ENCODE results near the gene ZNF883.

The ZNF883 gene

DNA sequence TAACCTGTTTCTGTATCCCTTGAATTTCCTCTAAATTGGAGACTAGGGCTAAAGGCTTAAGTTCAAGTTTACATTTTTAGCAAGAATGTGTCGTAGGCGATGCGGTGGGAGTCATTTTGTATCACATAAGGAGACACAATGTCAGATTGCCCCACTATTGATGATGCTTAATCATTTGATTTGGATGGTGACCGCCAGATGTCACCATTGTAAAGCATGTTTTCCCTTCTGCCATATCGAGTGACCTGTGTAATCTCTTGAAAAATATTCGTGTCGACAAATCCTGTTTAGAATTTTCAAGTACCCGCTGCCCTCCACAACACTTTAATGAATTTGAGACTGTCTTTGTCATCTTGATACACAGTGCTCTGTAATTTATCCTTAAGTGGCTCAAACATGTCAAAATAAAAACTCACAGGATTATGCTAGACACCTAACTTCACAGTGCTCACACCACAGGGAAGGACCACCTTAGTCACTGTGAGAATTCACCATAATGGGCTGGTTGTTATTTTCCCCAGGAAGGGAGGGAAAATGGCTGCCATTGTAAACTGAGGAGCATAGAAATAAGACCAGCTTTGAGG lies 86.8 kb downstream of the ZNF883 start:
- TF ChIP-seq TAF1 (IDR thresholded peaks at IDR 0.05; ENCODE audit: low read depth, low read length), result no peak
- TF ChIP-seq SPI1 (IDR thresholded peaks at IDR 0.05; ENCODE audit: low read depth, low read length), result no peak
- FAIRE-seq, result peak; percentile 55
- DNase-seq (ENCODE audit: insufficient read length, low spot score), result no peak

DNA sequence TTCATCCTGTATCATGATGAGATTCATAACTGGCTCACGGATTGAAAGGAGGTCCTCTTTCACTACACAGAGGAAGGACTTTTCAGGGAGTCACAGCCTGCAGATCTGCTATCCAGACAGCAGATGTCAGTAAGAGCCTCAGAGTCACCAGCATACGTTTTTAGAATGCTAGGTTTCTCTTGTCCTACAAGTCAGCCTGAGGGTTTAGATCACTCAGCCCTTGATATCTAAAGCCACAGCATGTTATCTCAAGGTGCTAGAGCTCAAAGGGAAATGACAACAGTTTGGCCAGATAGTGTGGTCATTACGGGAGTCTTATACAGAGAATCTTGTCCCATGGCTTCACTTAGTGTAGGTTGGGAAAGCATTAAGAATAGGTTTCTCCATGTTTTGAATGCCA lies 90.4 kb downstream of the ZNF883 start:
- no peak for TF ChIP-seq POLR2A (IDR thresholded peaks at IDR 0.05; ENCODE audit: low read depth, low read length)
- TF ChIP-seq SPI1 (IDR thresholded peaks at IDR 0.05; ENCODE audit: low read depth, low read length), result no peak
- no peak for TF ChIP-seq TAF1 (IDR thresholded peaks at IDR 0.05; ENCODE audit: low read depth, low read length)
- no peak for TF ChIP-seq POU2F2 (IDR thresholded peaks at IDR 0.05; ENCODE audit: low read depth, low read length)
- DNase-seq (ENCODE audit: insufficient read length, low spot score) (no peak), FAIRE-seq (peak; percentile 28)

DNA sequence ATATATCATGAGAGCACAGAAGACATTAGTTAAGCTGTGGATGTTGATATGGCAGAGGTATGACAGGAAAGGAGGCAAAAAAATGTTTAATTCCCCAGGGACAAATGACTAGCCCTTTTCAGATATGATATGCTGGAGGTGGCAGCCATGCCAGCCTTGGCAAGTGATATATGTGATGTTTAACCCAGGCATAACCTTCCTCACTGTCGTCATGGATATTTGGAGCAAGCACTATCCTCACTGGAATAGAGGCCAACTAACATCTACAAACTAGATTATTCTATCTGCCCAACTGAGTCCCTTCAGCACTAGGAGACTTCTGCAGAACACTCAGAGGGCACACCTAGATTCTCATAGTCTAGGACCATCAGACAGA lies 94.0 kb downstream of the ZNF883 start:
- no peak for FAIRE-seq
- TF ChIP-seq PAX5 (IDR thresholded peaks at IDR 0.05; ENCODE audit: insufficient read depth, low read length, severe bottlenecking), result no peak
- no peak for TF ChIP-seq POLR2AphosphoS5 (IDR thresholded peaks at IDR 0.05; ENCODE audit: low read depth, low read length)
- no peak for TF ChIP-seq POLR2A (IDR thresholded peaks at IDR 0.05; ENCODE audit: low read depth, low read length)
- no peak for TF ChIP-seq TAF1 (IDR thresholded peaks at IDR 0.05; ENCODE audit: low read depth, low read length)
- TF ChIP-seq SPI1 (IDR thresholded peaks at IDR 0.05; ENCODE audit: low read depth, low read length), result no peak
- TF ChIP-seq POU2F2 (IDR thresholded peaks at IDR 0.05; ENCODE audit: low read depth, low read length), result no peak
- DNase-seq (ENCODE audit: insufficient read length, low spot score), result no peak

DNA sequence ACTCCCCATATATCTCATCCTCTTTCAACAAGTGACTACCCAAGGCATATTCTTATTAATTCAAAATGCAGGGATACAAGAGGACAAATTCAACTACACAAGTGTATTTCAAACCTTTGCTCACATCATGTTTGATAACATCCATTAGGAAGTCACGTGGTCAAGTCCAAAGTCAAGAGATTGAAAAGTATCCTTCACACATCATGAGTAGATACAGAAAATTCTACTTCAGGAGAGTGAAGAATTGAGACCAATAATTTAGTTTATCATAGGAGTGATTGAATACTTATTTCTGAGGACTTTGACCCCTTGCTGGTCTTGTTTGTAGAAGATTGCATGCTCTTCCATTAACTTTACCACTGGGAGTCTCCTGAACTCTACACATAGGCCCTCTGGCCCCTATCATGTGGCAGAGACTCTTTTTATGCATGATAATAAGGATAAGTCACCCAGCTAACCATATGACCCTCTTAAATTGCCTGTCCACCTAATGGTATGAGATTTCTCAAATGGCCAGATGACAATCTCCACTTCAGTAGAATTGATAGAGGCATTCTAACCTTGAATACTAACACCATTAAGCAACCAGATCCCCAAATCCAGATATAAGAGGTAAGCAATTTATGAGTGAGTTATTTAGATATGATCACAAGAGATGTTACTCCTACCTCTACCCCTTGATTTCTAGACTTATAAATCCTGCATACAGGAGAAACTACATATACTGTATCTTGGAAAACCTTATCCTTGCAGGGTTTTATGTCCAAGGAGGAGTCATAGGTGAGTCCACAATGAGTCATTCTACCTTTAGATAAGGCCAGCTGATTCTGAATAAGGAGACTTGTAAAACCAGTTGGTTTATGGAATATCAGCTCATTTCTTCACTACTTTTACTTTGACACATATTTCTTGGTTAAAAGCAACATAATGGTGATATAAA lies 94.7 kb downstream of the ZNF883 start:
- no peak for FAIRE-seq
- no peak for DNase-seq (ENCODE audit: insufficient read length, low spot score)
- TF ChIP-seq POLR2A (IDR thresholded peaks at IDR 0.05; ENCODE audit: low read depth, low read length) (no peak), TAF1 (IDR thresholded peaks at IDR 0.05; ENCODE audit: low read depth, low read length) (no peak), POU2F2 (IDR thresholded peaks at IDR 0.05; ENCODE audit: low read depth, low read length) (no peak), POLR2AphosphoS5 (IDR thresholded peaks at IDR 0.05; ENCODE audit: low read depth, low read length) (no peak), SPI1 (IDR thresholded peaks at IDR 0.05; ENCODE audit: low read depth, low read length) (no peak), PAX5 (IDR thresholded peaks at IDR 0.05; ENCODE audit: insufficient read depth, low read length, severe bottlenecking) (no peak)

DNA sequence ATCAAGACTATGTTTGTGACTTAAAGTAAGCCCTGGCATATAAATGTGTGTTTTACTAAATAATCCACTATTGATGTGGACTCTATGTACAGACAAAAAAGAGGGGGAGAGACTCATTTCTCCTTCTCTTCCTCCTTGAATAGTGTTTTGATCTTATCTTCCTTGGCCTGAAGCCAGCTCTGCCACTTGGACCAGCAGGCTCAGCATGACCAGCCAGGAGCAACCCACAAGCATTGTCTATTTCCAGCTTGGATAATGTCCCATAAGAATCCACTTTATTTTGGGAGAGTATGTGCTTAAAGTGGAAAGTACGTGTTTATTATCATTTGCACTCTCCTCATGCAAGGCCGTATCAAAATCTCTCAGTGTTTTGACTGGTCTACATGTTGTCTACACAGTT lies 97.5 kb downstream of the ZNF883 start:
- FAIRE-seq, result no peak

DNA sequence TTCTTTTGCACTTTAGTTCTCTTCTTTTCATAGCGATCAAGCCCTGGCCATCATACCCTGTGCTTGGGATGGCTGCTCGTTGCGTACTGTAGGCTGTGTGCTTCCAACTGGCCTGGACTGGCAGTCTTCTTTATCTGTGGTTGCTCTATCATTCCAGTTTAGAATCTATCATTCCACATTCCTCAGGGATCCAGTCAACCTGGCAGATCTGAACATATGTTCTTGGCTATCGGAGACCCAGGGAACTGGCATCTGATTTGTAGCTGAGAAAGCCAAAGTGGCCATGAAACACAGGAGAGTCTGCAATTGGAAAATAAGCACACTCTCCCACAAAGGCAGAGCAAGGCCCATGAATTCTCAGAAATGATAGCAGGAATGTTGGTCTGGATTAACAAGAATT lies 98.7 kb downstream of the ZNF883 start:
- FAIRE-seq (no peak), DNase-seq (ENCODE audit: insufficient read length, low spot score) (no peak)
- TF ChIP-seq POLR2AphosphoS5 (IDR thresholded peaks at IDR 0.05; ENCODE audit: low read depth, low read length) (no peak), POU2F2 (IDR thresholded peaks at IDR 0.05; ENCODE audit: low read depth, low read length) (no peak), POLR2A (IDR thresholded peaks at IDR 0.05; ENCODE audit: low read depth, low read length) (no peak), PAX5 (IDR thresholded peaks at IDR 0.05; ENCODE audit: insufficient read depth, low read length, severe bottlenecking) (no peak), SPI1 (IDR thresholded peaks at IDR 0.05; ENCODE audit: low read depth, low read length) (no peak), TAF1 (IDR thresholded peaks at IDR 0.05; ENCODE audit: low read depth, low read length) (no peak)

More for the DNA sequence above, 97.5 kb downstream of the ZNF883 start:
- no peak for DNase-seq (ENCODE audit: insufficient read length, low spot score)
- TF ChIP-seq POLR2A (IDR thresholded peaks at IDR 0.05; ENCODE audit: low read depth, low read length), result no peak
- TF ChIP-seq SPI1 (IDR thresholded peaks at IDR 0.05; ENCODE audit: low read depth, low read length), result no peak
- TF ChIP-seq POLR2AphosphoS5 (IDR thresholded peaks at IDR 0.05; ENCODE audit: low read depth, low read length), result no peak
- no peak for TF ChIP-seq PAX5 (IDR thresholded peaks at IDR 0.05; ENCODE audit: insufficient read depth, low read length, severe bottlenecking)
- no peak for TF ChIP-seq POU2F2 (IDR thresholded peaks at IDR 0.05; ENCODE audit: low read depth, low read length)
- no peak for TF ChIP-seq TAF1 (IDR thresholded peaks at IDR 0.05; ENCODE audit: low read depth, low read length)

DNA sequence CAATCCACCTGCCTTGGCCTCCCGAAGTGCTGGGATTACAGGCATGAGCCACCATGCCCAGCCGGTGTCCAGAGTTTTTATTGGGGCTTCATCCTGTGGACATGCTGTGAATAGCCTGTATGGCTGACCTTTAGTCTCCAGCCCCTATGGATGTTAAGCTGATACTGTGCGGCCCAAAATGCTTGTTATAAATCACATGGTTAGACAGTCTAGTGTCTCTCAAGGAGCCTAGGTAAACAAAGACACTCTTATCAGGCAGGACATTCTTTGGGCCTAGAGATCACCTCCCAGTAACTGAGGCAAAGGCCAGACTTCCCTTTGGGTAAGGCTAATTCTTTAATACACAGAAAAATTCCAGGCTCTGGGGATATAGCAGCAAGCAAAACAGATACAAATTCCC lies 99.4 kb downstream of the ZNF883 start:
- FAIRE-seq (no peak), DNase-seq (ENCODE audit: insufficient read length, low spot score) (no peak)
- TF ChIP-seq PAX5 (IDR thresholded peaks at IDR 0.05; ENCODE audit: insufficient read depth, low read length, severe bottlenecking), result no peak
- TF ChIP-seq POLR2A (IDR thresholded peaks at IDR 0.05; ENCODE audit: low read depth, low read length), result no peak
- TF ChIP-seq TAF1 (IDR thresholded peaks at IDR 0.05; ENCODE audit: low read depth, low read length), result no peak
- no peak for TF ChIP-seq SPI1 (IDR thresholded peaks at IDR 0.05; ENCODE audit: low read depth, low read length)
- no peak for TF ChIP-seq POLR2AphosphoS5 (IDR thresholded peaks at IDR 0.05; ENCODE audit: low read depth, low read length)
- TF ChIP-seq POU2F2 (IDR thresholded peaks at IDR 0.05; ENCODE audit: low read depth, low read length), result no peak

DNA sequence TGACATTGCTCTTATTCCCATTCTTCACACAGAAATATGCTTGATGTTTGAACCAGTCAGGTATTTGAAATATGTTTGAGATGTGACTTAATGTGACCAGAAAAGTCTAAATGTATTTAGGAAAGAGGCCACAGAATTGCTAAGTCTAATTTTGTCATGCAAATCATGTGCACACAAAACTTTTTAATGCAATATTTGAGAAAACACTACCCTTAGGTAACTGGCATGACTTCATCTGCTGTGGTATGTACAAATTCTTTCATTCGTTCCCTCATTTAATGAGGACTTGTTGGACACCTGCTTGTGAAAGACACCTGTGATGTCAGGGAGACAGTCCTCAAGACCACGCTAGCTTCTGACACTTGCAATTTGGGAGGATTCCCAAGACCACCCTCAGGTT lies 100.3 kb downstream of the ZNF883 start:
- DNase-seq (ENCODE audit: insufficient read length, low spot score), result no peak
- FAIRE-seq, result no peak
- TF ChIP-seq POLR2AphosphoS5 (IDR thresholded peaks at IDR 0.05; ENCODE audit: low read depth, low read length) (no peak), SPI1 (IDR thresholded peaks at IDR 0.05; ENCODE audit: low read depth, low read length) (no peak), POU2F2 (IDR thresholded peaks at IDR 0.05; ENCODE audit: low read depth, low read length) (no peak), TAF1 (IDR thresholded peaks at IDR 0.05; ENCODE audit: low read depth, low read length) (no peak), PAX5 (IDR thresholded peaks at IDR 0.05; ENCODE audit: insufficient read depth, low read length, severe bottlenecking) (no peak), POLR2A (IDR thresholded peaks at IDR 0.05; ENCODE audit: low read depth, low read length) (no peak)
